HCT116 (cell line): ENCODE data around the gene URI1.

Experiments
- CTCF ChIP-seq, 3 experiments: fragments of 200-600 bp in 1 of 3; sonication (generic) in 1 of 3; IDR thresholded peaks in 2 of 3; conservative IDR thresholded peaks in 1 of 3; 2 replicates each; pipeline ENCODE4 v1.5.1; 2012 to 2017; ENCODE audit warnings: low read depth in 2 of 3, low read length in 2 of 3, antibody characterized with exemption in 1 of 3, borderline replicate concordance in 1 of 3, control low read depth in 1 of 3, mild to moderate bottlenecking in 1 of 3, mixed read lengths in 1 of 3, mixed run types in 1 of 3, moderate library complexity in 1 of 3; ENCODE audit not compliant: insufficient read depth in 1 of 3
- EZH2 ChIP-seq: fragments of 200-600 bp; sonication (generic); IDR thresholded peaks from 2 replicates; pipeline ENCODE4 v1.6.1; 2017; ENCODE audit warnings: antibody characterized with exemption, mixed run types
- POLR2AphosphoS5 ChIP-seq: IDR thresholded peaks from 2 replicates; pipeline ENCODE4 v1.6.1; 2011; ENCODE audit warnings: mild to moderate bottlenecking, low read depth, low read length, moderate library complexity
- TCF7L2 ChIP-seq: IDR thresholded peaks from 2 replicates; pipeline ENCODE4 v1.7.0; 2011; ENCODE audit warnings: borderline replicate concordance, inconsistent platforms; ENCODE audit not compliant: insufficient read depth, insufficient read length; ENCODE audit errors: extremely low read depth
- YY1 ChIP-seq: IDR thresholded peaks from 2 replicates; pipeline ENCODE4 v1.6.1; 2011; ENCODE audit warnings: low read length, low read depth, moderate library complexity, mild to moderate bottlenecking; ENCODE audit not compliant: insufficient replicate concordance; ENCODE audit errors: extremely low read depth

- TF ChIP-seq POLR2AphosphoS5: no peak
- no peak for TF ChIP-seq CTCF (IDR thresholded peaks at IDR 0.05 in 2 of 3, conservative IDR thresholded peaks at IDR 0.05 in 1 of 3; ENCODE audit: borderline replicate concordance in 1 of 3, insufficient read depth in 1 of 3, low read depth in 2 of 3, low read length in 2 of 3)
- no peak for TF ChIP-seq YY1
- no peak for TF ChIP-seq TCF7L2
- no peak for TF ChIP-seq EZH2
Measured at GRCh38 chr19:29893606-29894284, 48.3 kb upstream of the URI1 start.
